Hepatocyte (in vitro differentiated cells): ENCODE results near the gene MLYCD. TPM values are rescaled to one million over a fixed set of nuclear protein-coding genes. Genes with fewer than 3 reads are reported as not detected.

Experiments used
- DNase-seq: peaks from one replicate; pipeline ENCODE4 v3.0.0-alpha.2; 2016; ENCODE audit warnings: low spot score
- H2AFZ ChIP-seq: fragments of 200-600 bp; sonication (generic); 2 replicates; pipeline ENCODE4 v1.6.0; 2016; ENCODE audit warnings: antibody characterized with exemption, mild to moderate bottlenecking
- H3K27ac ChIP-seq: fragments of 200-600 bp; sonication (generic); 2 replicates; pipeline ENCODE4 v1.5.1; 2016; ENCODE audit warnings: mild to moderate bottlenecking
- H3K27me3 ChIP-seq: fragments of 200-600 bp; sonication (generic); 2 replicates; pipeline ENCODE4 v1.6.1; 2016
- H3K36me3 ChIP-seq: fragments of 200-600 bp; sonication (generic); replicated peaks from 2 replicates; pipeline ENCODE4 v1.5.1; 2016; ENCODE audit warnings: low read depth; ENCODE audit not compliant: insufficient read depth
- H3K4me1 ChIP-seq: fragments of 200-600 bp; sonication (generic); 2 replicates; pipeline ENCODE4 v1.5.1; 2016; ENCODE audit warnings: mild to moderate bottlenecking, moderate library complexity; ENCODE audit not compliant: insufficient read depth
- H3K4me2 ChIP-seq: fragments of 200-600 bp; sonication (generic); 2 replicates; pipeline ENCODE4 v1.6.0; 2016
- H3K4me3 ChIP-seq: fragments of 200-600 bp; sonication (generic); 2 replicates; pipeline ENCODE4 v1.5.1; 2016; ENCODE audit warnings: mild to moderate bottlenecking
- H3K79me2 ChIP-seq: fragments of 200-600 bp; sonication (generic); 2 replicates; pipeline ENCODE4 v1.6.0; 2017; ENCODE audit warnings: mild to moderate bottlenecking
- H3K9me2 ChIP-seq: fragments of 200-600 bp; sonication (generic); replicated peaks from 2 replicates; pipeline ENCODE4 v1.6.0; 2017; ENCODE audit warnings: mild to moderate bottlenecking; ENCODE audit not compliant: insufficient read depth
- H3K9me3 ChIP-seq: fragments of 200-600 bp; sonication (generic); 2 replicates; pipeline ENCODE4 v1.5.1; 2016; ENCODE audit warnings: low read depth, mild to moderate bottlenecking
- H4K20me1 ChIP-seq: fragments of 200-600 bp; sonication (generic); 2 replicates; pipeline ENCODE4 v1.6.0; 2016; ENCODE audit warnings: mild to moderate bottlenecking; ENCODE audit not compliant: insufficient read depth, poor library complexity, severe bottlenecking
- EZH2 ChIP-seq: fragments of 200-600 bp; sonication (generic); IDR thresholded peaks from 2 replicates; pipeline ENCODE4 v1.6.1; 2016; ENCODE audit warnings: antibody characterized with exemption, mild to moderate bottlenecking, borderline replicate concordance
- EZH2phosphoT487 ChIP-seq: fragments of 200-600 bp; sonication (generic); IDR thresholded peaks from one replicate; pipeline ENCODE4 v1.6.1; 2018; ENCODE audit warnings: antibody characterized with exemption, mild to moderate bottlenecking, low read depth, moderate library complexity; ENCODE audit not compliant: unreplicated experiment, severe bottlenecking
- WGBS: methylation state at CpG from one replicate; pipeline ENCODE4 v1.1.6; 2016; ENCODE audit warnings: low lambda C conversion rate; ENCODE audit errors: missing lambda C conversion rate; 5-methylcytosine and 5-hydroxymethylcytosine counted together
- polyA plus RNA-seq: library from polyadenylated mRNA; unstranded; fragments of >200 nt; fragmentation: Nextera tagmentation; extraction: Ambion mirVana; gene quantifications from 2 replicates; pipeline ENCODE4 v1.2.1, GENCODE V29; 2016
- total RNA-seq: library from RNA; depleted of rRNA; stranded (reverse); fragments of >200 nt; gene quantifications from 2 replicates; pipeline ENCODE4 v1.2.3, GENCODE V29; 2014
- TF ChIP-seq, protein P1 (sequence below): fragments of 200-600 bp; sonication (generic); IDR thresholded peaks from 2 replicates; pipeline ENCODE4 v1.5.1; 2016; ENCODE audit warnings: antibody characterized with exemption, mild to moderate bottlenecking; ENCODE audit not compliant: poor library complexity

MLYCD gene
- total and polyA plus RNA-seq, 2 experiments from 2014 or later: 6.3 to 10.1 TPM

DNA sequence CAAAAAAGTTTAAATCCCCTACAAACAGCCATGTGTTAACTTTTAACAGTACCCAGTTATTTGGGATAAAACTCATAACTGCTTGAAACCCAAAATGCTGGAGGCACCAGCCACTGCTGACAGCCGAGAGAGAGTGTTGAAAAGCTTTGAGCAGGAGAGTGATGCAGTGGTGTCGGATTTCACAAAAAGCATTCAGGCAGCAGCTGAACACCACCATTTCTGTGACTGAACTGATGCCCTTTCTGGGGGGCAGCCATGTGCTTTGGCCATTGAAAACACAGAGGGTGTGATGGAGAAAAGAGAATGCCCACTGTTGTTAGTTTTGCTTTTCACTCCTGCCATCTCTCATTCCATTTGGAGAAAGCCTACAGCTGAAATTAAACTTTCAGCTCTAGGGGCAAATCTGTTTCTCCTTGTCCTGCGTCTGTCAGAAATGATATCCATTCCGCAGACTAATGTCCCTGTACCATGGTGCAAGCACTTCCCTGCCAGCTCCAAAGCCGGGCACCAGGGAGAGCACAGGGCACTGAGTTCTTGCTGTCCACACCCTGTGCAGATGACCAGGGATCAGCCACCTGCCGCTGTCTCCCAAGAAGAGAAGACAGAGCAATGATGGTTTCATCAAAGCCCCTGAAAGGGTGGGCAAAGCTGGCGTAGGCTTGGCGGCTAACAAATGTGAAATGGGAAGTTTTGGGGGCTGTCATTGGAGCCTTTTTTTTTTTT is 16.6 kb upstream of the MLYCD start:
- Histone ChIP-seq H3K9me2 (no peaks in the 10 kb centered on the region), H3K79me2 (no peaks in the 10 kb centered on the region), H2AFZ (no peak overlapping the region), H3K27ac (no peak overlapping the region), H3K4me2 (no peak overlapping the region), H3K36me3 (no peaks in the 10 kb centered on the region), H3K9me3 (no peaks in the 10 kb centered on the region), H3K27me3 (no peaks in the 10 kb centered on the region), H3K4me3 (no peak overlapping the region), H3K4me1 (no peaks in the 10 kb centered on the region), H4K20me1 (no peaks in the 10 kb centered on the region)
- WGBS: 78% methylated on average over 8 of the region's 8 CpGs
- DNase-seq: no peak
- TF ChIP-seq, protein P1, sequence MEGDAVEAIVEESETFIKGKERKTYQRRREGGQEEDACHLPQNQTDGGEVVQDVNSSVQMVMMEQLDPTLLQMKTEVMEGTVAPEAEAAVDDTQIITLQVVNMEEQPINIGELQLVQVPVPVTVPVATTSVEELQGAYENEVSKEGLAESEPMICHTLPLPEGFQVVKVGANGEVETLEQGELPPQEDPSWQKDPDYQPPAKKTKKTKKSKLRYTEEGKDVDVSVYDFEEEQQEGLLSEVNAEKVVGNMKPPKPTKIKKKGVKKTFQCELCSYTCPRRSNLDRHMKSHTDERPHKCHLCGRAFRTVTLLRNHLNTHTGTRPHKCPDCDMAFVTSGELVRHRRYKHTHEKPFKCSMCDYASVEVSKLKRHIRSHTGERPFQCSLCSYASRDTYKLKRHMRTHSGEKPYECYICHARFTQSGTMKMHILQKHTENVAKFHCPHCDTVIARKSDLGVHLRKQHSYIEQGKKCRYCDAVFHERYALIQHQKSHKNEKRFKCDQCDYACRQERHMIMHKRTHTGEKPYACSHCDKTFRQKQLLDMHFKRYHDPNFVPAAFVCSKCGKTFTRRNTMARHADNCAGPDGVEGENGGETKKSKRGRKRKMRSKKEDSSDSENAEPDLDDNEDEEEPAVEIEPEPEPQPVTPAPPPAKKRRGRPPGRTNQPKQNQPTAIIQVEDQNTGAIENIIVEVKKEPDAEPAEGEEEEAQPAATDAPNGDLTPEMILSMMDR: no peak
- TF ChIP-seq EZH2phosphoT487: no peak
- TF ChIP-seq EZH2: no peak

DNA sequence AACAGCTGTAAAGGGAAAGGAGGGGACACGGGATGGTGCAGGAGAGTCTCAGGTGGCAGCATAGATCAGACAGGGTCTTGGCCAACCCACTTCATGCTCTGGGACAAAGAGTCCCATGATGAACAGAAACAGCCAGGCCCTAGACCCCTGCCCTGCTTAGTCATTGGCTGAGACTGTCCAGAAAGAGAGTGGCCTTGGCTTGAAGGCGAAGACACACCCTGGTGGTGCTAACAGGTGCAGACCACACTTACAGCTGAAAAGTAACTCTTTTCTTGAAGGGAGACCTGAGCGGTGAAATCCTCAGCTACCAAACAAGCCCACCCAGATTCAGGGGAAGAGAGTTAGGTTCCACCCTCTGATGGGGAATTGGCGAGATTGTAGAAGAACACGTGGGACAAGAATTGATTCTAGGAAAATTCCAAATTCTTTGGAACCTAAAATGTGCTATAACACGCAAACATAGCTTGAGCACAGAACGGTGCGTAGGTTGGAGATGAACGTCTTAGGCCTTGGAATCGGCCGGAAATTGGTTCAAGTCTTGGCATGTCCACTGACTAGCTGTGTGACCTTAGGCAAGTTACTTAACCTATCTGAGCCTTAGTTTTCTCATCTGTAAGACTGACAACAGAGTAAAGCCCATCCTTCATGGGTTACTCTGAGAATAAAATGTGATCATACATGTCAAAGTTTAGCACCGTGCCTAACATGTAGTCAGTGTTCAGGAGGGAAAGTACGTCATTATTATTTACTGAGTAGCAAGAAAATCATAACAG is 12.5 kb upstream of the MLYCD start:
- Histone ChIP-seq H3K27ac (no peak overlapping the region), H4K20me1 (no peaks in the 10 kb centered on the region), H3K4me3 (no peak overlapping the region), H3K9me3 (no peaks in the 10 kb centered on the region), H3K9me2 (no peaks in the 10 kb centered on the region), H3K4me1 (no peaks in the 10 kb centered on the region), H3K36me3 (no peaks in the 10 kb centered on the region), H3K4me2 (no peak overlapping the region), H3K27me3 (no peaks in the 10 kb centered on the region), H2AFZ (no peak overlapping the region), H3K79me2 (no peaks in the 10 kb centered on the region)
- 96% methylated on average over 13 of the region's 13 CpGs for WGBS
- DNase-seq: no peak
- no peak for TF ChIP-seq EZH2phosphoT487
- TF ChIP-seq EZH2: no peak
- TF ChIP-seq, protein P1: no peak

DNA sequence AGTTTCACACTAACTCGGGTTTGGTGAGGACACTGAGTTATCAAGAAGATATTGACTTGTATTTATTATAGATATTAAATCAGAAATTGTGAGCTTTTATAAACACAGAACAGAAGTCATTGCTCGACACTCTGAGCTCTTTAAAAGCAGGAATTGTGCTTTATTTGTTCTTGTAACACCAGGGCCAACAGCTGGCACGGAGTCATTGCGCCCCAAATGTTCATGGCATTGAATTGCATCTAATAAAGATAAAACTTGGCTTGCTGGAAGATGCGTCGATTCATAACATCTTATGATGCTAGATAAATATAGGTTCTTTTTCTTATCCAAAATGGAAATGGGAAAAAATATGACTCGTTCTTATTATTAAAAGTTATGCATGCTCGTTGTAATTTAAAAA is 11.8 kb upstream of the MLYCD start:
- no peak overlapping the region for H3K27ac ChIP-seq
- DNase-seq: no peak
- TF ChIP-seq EZH2phosphoT487 (no peak), EZH2 (no peak)
- TF ChIP-seq, protein P1: peak; percentile 7
- H4K20me1 ChIP-seq: no peaks in the 10 kb centered on the region
- H3K9me2 ChIP-seq: no peaks in the 10 kb centered on the region
- H3K4me3 ChIP-seq: no peak overlapping the region
- H3K27me3 ChIP-seq: no peaks in the 10 kb centered on the region
- no peaks in the 10 kb centered on the region for H3K4me1 ChIP-seq
- no peaks in the 10 kb centered on the region for H3K36me3 ChIP-seq
- H2AFZ ChIP-seq: no peak overlapping the region
- peaks cover 4% of the 10 kb centered on the region for H3K9me3 ChIP-seq
- no peaks in the 10 kb centered on the region for H3K79me2 ChIP-seq
- H3K4me2 ChIP-seq: no peak overlapping the region
- 76% methylated on average over 8 of the region's 8 CpGs for WGBS
